Posterior cingulate gyrus (tissue), 11 donors: Measurements from ENCODE around the gene ASH1L.
A peak's percentile ranks its signal among the peaks of the same experiment; 100 is the strongest.
"Not testable (repeated sequence)": the region's sequence is repeated elsewhere in the genome, so short reads cannot be mapped to it uniquely, and the experiment has no call there.

ENCODE experiments used
- DNase-seq, 10 donors: peaks; one replicate each; pipeline versions ENCODE4 v3.0.0 to v3.0.0-alpha.2; 2020 to 2021; ENCODE audit warnings: mixed read lengths in 3 of 10
- intact Hi-C: fragments of 100-400 bp; cut with DNase I; formaldehyde crosslinking; loops from one replicate; pipeline ENCODE4 v1.15.1; 2023

Gene ASH1L

DNA sequence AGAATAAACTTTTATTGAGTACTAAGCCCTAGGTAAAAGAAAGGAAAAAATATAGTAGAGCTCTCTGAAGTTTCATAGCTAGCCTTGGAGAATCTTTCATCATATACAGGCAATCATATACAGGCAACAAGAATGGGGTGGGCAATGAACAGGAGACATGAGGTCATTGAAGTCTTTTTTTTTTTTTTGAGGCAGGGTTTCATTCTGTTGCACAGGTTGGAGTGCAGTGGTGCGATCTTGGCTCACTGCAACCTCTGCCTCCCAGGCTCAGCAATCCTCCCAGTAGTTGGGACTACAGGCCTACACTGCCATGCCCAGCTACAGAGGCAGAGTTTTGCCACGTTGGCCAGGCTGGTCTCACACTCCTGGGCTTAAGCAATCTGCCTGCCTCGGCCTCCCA lies 219.8 kb downstream of the ASH1L start:
- DNase-seq, result no peak
- intact Hi-C loops, result no loop called here

DNA sequence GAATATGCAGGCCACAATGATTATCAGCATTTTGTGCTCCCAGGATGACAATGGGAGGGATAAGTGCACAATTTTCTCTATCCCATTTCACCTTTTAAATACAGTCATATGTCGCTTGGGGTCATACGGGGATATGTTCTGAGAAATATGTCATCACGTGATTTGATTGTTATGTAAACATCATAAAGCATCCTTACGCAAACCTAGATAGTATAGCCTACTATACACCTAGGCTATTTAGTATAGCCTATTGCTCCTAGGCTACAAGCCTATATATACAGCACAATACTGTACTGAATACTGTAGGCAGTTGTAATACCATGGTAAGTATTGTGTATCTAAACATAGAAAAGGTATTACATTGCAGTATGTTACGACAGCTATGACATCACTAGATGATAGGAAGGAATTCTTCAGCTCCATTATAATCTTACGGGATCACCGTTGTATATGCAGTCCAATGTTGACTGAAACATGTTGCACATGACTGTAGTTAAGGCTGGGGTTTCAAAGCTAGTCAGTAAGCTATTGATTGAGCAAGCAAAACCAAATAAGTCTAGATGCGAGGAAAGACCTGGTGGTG lies 223.0 kb downstream of the ASH1L start:
- intact Hi-C loops, result no loop called here
- no peak for DNase-seq

DNA sequence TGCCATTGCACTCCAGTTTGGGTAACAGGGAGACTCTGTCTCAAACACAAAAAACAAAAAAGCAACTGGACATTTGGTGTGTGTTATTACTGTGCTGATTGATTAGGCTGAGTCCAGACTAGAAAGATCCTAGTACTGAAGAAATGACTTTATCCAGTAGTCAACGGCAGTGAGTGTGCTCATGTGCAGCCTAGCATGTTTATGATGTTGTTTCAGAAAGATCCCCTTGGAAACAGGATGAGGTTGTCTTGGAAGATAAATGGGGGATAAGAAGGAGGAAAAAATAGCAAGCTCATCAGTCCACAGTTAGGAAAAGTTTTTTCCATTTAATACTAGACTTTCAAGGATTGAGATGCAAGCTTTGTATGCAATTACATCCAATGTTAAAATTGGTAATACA lies 227.6 kb downstream of the ASH1L start:
- intact Hi-C loops, result no loop called here
- no peak for DNase-seq

DNA sequence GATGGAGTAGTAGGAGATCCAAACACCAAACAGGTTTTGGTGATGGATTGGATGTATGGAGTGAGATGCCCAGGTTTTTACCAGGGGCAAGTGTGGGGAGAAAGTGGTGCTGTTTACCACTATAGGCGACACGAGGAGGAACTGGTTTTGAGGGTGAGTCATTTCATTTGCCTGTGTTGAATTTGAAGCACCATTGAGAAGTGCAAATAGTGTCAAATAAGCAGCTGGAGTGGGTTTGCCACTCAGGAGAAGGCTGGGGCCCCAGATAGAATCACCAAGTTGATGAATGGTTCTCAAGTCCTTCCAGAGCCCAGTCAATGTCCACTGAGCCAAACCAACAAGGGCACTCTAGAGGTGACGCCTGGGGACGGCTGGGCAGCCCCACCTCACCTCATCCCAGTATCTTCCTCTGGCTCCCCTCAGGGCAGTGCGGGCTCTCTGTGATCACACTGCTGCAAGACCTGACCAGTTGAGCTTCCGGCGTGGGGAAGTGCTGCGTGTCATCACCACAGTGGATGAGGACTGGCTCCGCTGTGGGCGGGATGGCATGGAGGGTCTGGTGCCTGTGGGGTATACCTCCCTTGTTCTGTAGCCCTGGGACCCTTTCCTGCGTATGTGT lies 232.5 kb downstream of the ASH1L start:
- DNase-seq, result peak in 1 of 10 donors; percentile 80
- intact Hi-C loops, result no loop called here

DNA sequence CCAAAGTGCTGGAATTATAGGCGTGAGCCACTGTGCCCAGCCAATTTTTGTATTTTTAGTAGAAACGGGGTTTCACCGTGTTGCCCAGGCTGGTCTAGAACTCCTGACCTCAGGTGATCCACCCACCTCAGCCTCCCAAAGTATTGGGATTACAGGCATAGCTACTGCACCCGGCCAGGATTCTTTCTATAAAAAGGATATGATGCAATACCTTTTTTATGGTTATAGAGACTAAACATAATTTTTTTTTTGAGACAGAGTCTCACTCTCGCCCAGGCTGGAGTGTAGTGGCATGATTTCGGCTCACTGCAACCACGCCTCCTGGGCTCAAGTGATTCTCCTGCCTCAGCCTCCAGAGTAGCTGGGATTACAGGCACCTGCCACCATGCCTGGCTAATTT lies 233.7 kb downstream of the ASH1L start:
- intact Hi-C loops, DNase-seq: not testable (repeated sequence)

DNA sequence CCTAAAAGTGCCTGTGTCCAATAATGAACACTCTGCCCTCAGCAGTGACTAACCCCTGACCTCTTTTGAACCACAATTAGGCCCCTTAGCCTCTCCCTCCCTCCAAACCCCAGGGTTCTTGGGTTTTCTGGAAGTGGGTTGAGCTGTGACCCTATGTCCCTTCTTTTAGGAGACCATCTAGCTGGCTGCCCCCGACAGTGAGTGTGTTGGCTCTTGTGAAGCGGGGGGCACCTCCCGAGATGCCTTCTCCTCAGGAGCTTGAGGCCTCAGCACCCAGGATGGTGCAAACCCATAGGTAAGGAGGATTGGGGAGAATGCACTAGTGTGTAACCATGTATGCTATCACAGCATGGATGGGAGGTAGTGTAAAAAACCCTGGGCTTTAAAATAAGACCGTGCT lies 234.6 kb downstream of the ASH1L start:
- intact Hi-C loops, result no loop called here
- peak in 1 of 10 donors; percentile 59 for DNase-seq

DNA sequence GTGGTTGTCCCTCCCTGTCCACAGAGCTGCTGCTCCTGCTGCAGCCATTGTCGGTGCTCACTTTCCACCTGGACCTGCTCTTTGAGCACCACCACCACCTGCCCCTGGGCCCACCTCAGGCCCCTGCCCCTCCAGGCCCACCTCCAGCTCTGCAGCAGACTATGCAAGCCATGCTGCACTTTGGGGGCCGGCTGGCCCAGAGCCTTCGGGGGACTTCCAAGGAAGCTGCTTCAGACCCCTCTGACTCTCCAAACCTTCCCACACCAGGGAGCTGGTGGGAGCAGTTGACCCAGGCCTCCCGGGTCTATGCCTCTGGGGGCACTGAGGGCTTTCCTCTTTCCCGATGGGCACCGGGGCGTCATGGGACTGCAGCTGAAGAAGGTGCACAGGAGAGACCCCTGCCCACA lies 236.0 kb downstream of the ASH1L start:
- intact Hi-C loops, result no loop called here
- peak in 1 of 10 donors; percentile 83 for DNase-seq

DNA sequence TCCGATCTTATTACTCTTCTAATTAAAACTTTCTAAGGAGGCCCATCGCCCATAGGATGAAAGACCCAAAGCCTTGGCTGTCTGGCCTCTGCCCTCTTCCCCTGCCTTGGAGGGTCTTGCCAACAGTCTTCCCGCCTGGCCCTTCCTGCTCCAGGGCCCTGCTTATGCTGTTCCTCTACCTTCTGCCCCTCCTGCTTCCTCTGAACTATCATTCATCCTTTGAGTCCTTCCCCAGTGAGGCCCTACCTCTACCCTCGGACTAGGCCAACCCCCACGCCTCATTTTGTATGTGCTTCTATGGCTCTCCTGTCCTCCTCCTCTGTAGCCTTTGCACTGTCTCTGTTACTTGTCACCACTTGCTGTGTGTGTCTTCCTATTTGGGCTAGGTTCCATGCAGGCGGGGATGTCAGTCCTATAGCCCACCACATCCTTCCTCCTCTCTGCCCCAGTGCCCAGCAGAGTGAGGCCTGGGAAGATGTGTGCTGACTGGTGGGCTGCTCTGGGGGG lies 236.5 kb downstream of the ASH1L start:
- peak in 1 of 10 donors; percentile 30 for DNase-seq
- intact Hi-C loops, result no loop called here

DNA sequence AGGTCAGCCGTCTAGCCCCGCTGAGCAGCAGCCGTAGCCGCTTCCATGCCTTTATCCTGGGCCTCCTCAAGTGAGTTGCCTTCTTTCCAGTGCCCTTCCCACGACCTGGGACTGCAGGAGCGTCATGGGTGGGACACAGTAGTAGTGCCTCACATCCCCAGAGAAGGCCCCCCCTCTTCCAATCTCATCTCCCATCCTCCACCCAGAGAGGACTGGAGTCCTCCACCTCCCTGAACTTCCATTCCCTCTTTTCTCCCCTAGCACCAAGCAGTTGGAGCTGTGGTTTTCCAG lies 237.1 kb downstream of the ASH1L start:
- peak in 1 of 10 donors; percentile 72 for DNase-seq
- intact Hi-C loops, result no loop called here

DNA sequence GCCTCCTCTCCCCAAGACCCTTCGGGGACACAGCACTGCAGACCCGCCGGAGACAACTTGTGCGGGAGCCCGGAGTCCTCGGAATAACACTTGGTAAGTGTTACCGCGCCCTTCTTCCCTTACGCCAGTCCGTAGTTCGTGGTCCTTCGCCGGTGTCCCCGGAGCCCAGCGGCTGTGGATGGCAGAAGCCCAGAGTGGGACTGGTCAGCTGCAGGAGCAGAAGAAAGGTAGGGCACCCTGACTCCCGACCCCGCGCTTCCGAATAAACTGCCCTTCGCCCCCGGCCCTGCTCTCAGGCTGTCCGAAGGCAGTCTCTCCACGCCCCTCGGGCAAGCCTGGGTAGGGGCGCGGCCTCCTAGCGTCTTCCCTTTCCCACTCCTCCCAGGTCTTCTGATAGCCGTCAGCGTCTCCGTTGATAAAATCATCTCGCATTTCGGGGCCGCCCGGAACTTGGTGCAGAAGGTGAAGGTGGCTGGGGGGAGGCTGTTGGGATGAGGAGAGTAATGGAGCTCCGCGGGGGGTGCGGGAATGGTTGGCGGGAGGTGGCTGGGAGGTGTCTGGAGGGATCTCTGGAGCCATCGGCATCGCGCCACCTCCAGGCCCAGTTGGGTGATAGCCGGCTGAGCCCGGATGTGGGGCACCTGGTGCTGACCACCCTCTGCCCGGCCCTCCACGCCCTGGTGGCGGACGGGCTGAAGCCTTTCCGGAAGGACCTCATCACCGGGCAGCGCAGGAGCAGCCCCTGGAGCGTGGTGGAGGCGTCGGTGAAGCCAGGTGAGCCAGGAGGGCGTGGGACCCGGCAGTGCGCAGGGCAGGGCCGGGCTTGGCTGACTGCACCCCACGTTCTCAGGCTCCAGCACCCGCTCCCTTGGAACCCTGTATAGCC lies 237.6 kb downstream of the ASH1L start:
- intact Hi-C loops, result loop anchor here (1.0 kb wide), 1 partner anchor 75 kb away; no protein-coding TSS in a partner anchor
- peak in 3 of 10 donors; percentile 17 to 89 (median 20) for DNase-seq

DNA sequence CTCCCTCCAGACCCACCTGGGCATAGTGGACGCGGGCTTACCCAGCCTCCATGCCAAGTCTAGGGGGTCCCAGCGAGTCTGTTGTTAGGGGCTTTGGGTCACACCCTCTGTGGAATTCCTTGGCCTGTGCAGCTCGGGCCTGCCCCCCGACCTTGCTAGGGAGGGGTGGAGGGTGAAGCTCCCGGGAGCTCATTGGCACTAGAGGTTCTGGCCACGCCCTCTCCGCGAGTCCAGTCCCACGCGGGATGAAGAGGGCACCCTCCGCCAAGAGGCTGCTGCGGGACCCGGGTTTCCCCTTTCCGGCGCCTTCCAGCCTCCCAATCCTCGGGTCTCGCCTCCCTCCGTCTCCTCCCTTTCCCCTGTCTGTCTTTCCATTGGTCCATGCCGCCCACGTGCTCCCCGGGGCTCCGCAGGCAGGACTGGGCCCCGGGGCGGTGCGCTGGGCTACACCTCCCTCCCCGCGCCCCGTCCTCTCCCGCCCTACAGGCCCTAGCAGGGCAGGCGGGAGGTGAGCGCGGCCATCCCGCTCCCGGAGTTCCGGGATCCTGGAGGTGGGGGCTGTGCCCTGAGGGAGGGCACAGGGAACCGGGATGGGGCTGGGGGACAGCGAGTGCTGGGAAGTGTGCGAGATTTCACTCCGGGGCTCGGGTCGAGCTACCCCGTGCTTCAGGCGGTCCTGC lies 238.4 kb downstream of the ASH1L start:
- intact Hi-C loops, result loop anchor here (1.0 kb wide), 1 partner anchor 74 kb away; no protein-coding TSS in a partner anchor
- DNase-seq, result peak; percentile 88 to 99 (median 94)

DNA sequence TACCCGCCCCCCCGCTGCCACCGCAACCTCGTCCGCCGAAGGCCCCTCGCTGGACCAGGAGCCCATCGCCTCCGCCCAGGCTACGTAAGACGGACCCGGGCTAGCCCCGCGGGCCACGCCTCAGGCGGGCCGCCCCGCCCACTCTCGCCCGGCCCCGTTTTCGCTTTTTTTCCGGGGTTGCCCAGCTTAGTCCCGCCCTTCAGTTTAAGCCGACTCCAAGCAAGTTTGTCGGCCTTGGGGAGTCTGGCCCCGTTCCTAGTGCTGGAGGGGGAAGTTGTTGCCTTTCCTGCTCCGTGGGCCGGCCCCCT lies 238.9 kb downstream of the ASH1L start:
- DNase-seq, result peak in 8 of 10 donors; percentile 57 to 94 (median 66)
- intact Hi-C loops, result loop anchor here (1.0 kb wide), 2 partner anchors 46 to 73 kb away; partner anchors contain the start of gene HCN3

DNA sequence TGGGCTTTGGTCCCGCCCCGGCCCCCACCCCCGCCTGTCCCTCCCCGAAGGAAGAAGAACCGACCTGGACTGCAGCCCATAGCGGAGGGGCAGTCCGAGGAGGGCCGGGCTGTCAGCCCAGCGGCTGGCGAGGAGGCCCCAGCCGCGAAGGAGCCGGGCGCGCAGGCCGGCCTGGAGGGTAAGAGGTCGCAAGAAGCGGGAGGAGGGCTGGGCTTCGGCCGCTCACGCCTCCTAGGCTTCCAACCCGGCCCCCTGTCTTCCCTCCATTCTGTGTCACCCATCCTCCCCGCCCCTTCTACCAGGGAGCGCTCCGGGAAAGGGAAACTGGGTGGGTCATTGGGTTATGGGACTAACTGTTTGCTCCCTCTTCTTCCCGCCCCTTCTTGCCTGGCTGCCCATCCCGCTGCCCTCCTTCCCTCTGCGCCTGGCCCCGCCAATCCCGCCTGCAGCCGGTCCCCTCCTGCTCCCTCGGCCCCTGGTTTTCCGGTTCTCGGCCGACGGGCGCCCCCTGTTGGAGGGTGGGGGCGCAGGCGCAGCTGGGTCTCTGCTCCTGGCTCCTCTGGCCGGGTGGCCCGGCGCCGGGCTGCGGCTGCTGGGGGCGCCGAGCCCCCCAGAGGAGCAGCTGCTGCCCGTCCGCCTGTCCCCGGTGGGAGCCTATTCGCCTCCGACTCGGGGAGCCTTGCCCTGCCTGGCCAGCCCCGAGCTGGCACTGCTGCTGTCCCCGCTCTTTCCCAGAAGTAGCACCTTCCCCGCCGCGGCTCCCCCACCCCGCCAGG lies 239.5 kb downstream of the ASH1L start:
- peak; percentile 69 to 97 (median 84) for DNase-seq
- intact Hi-C loops, result loop anchor here (1.0 kb wide), 1 partner anchor 46 kb away; the partner anchor contains the start of gene HCN3

DNA sequence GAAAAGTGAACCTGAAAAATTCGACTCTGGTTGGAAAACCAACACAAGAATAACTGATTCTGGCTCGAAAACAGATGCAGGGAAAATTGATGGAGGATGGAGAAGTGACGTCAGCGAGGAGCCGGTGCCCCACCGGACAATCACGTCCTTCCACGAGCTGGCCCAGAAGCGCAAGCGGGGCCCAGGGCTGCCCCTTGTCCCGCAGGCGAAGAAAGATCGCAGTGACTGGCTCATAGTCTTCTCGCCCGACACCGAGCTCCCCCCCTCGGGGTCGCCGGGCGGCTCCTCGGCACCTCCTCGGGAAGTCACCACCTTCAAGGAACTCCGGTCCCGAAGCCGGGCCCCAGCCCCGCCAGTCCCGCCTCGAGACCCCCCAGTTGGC lies 240.0 kb downstream of the ASH1L start:
- intact Hi-C loops, result no loop called here
- DNase-seq, result peak in 1 of 10 donors; percentile 23

DNA sequence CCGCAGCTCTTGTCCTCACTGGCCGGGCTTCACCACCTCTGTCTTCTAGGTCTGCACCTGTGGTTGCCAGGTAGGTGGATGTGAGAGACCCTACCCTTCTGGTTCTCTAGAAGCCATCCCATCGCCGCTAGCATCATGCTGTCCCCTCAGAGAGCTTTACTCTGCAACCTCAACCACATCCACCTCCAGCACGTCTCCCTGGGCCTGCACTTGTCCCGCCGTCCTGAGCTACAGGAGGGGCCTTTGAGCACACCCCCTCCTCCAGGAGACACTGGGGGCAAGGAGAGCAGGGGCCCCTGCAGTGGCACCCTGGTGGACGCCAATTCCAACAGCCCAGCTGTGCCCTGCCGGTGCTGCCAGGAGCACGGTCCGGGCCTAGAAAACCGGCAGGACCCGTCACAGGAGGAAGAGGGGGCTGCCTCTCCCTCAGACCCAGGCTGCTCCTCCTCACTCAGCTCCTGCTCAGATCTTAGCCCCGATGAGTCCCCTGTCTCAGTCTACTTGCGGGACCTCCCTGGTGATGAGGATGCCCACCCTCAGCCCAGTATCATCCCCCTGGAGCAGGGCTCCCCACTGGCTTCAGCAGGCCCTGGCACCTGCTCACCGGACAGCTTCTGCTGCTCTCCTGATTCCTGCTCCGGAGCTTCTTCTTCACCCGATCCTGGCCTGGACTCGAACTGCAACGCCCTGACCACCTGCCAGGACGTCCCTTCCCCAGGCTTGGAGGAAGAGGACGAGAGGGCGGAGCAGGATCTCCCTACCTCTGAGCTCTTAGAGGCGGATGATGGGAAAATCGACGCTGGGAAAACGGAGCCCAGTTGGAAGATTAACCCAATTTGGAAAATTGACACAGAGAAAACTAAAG lies 240.7 kb downstream of the ASH1L start:
- peak in 1 of 10 donors; percentile 75 for DNase-seq
- intact Hi-C loops, result no loop called here

DNA sequence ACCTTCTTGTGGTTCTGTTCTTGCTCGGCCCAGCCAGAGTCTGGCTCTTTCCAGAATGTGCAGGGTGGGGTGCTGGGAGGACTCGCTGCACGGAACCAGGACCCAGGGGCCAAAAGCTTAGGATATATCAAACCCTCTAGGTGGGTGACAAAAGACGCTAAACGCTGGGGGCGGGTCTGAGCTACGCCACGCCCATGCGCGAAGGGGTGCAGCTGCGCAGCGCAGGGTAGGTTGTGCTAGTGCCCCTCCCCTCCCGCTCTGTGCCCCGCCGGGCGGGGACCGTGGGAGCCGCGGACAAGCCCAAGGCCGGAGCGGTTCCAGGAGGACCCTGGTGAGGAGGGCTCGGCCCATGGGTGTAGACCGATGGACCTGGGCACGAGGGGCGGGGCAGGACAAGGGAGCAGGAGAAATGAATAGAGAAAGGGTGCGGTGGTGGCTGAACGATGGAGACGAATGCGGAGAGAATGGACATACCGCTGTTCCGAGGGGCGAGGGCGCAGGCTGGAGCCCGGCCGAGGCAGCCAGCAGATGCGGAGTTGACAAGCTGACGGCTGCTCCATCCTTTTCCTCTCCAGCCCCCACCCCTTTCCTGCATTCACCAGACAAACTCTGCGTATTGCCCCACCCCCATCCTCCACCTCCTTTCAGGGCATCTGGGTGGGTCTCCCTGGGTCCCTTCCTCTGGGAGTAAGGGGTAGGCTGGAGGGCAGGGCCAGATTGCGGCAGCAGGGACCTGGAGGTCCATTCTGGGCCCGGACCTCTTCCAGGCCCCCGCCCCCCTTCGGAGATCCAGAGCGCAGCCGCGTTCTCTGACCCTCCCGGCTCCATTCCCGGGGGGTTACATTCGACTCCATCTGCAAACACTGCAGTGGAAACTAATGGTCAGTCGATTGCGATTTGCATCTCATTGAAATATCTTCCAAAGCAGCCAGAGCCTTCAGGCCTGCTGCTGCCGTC lies 241.7 kb downstream of the ASH1L start, which contains the start of gene RUSC1:
Gene RUSC1, plus strand, starts transcription at position 234 of the 957 bp plus-strand sequence. CDS start 880 bp downstream, outside the sequence.
- intact Hi-C loops, result no loop called here
- peak; percentile 72 to 98 (median 87) for DNase-seq

DNA sequence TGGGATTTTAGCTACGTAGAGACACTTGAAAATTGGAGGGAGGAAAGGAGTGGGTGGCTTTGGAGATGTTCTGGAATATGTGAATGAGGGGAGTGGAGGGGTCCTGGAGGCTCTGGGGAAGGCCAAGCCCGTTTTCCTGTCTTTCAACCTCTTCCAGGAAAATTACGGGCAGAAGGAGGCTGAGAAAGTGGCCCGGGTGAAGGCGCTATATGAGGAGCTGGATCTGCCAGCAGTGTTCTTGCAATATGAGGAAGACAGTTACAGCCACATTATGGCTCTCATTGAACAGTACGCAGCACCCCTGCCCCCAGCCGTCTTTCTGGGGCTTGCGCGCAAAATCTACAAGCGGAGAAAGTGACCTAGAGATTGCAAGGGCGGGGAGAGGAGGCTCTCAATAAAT lies 242.4 kb downstream of the ASH1L start:
- no peak for DNase-seq
- intact Hi-C loops, result no loop called here

DNA sequence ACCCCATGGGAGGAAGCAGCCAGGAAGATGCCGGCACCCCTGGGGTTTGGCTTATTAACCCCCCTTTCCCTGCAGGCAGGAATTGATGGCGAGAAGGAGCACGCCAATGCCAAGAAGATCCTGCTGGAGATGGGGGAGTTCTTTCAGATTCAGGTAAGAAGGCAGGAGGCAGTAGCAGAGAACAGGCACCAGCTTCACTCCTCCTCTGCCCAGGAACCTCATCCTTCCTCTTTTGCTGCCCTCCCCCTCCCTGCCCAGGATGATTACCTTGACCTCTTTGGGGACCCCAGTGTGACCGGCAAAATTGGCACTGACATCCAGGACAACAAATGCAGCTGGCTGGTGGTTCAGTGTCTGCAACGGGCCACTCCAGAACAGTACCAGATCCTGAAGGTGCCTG lies 243.1 kb downstream of the ASH1L start:
- intact Hi-C loops, result no loop called here
- peak in 1 of 10 donors; percentile 42 for DNase-seq
